Neural cell (in vitro differentiated cells): Measurements from ENCODE around the gene MYNN. TPM values are rescaled to one million over a fixed set of nuclear protein-coding genes. Genes with fewer than 3 reads are reported as not detected.

Experiments used
- H2AFZ ChIP-seq: fragments of 200-600, 300-800 bp; sonication (generic), shearing (Covaris generic); 2 replicates; pipeline ENCODE4 v1.6.0; 2014; ENCODE audit warnings: low read depth, mild to moderate bottlenecking, antibody characterized with exemption, low read length, moderate library complexity
- H3F3A ChIP-seq: fragments of 200-600 bp; shearing (Covaris generic); 2 replicates; pipeline ENCODE4 v1.6.1; 2016; ENCODE audit warnings: mild to moderate bottlenecking, moderate library complexity, mixed read lengths, antibody characterized with exemption, low read length; ENCODE audit not compliant: insufficient read depth, poor library complexity, severe bottlenecking
- H3K27ac ChIP-seq: fragments of 200-600, 300-800 bp; sonication (generic), shearing (Covaris generic); 2 replicates; pipeline ENCODE4 v1.5.1; 2014; ENCODE audit warnings: mild to moderate bottlenecking, low read length, moderate library complexity
- H3K27me3 ChIP-seq: fragments of 300-800, 200-600 bp; sonication (generic), shearing (Covaris generic); 2 replicates; pipeline ENCODE4 v1.6.0; 2014; ENCODE audit warnings: mild to moderate bottlenecking, low read depth, low read length, moderate library complexity; ENCODE audit not compliant: insufficient read depth
- H3K36me3 ChIP-seq: fragments of 300-800, 200-600 bp; sonication (generic), shearing (Covaris generic); 2 replicates; pipeline ENCODE4 v1.5.1; 2014; ENCODE audit warnings: mild to moderate bottlenecking, antibody characterized with exemption, low read length, moderate library complexity; ENCODE audit not compliant: insufficient read depth
- H3K4me2 ChIP-seq: fragments of 300-800, 200-600 bp; sonication (generic), shearing (Covaris generic); 2 replicates; pipeline ENCODE4 v1.6.0; 2014; ENCODE audit warnings: mild to moderate bottlenecking, low read length
- H3K4me3 ChIP-seq: fragments of 300-800, 200-600 bp; sonication (generic), shearing (Covaris generic); 2 replicates; pipeline ENCODE4 v1.5.1; 2014; ENCODE audit warnings: mild to moderate bottlenecking, low read length, moderate library complexity
- H3K79me2 ChIP-seq: fragments of 200-600 bp; shearing (Covaris generic); replicated peaks from 2 replicates; pipeline ENCODE4 v1.6.0; 2014; ENCODE audit warnings: mild to moderate bottlenecking, low read length, moderate library complexity; ENCODE audit not compliant: insufficient read depth
- H3K9ac ChIP-seq: fragments of 300-800, 200-600 bp; sonication (generic), shearing (Covaris generic); 2 replicates; pipeline ENCODE4 v1.6.1; 2016; ENCODE audit warnings: mild to moderate bottlenecking, low read length, mixed read lengths
- H3K9me2 ChIP-seq: fragments of 200-600 bp; shearing (Covaris generic); 2 replicates; pipeline ENCODE4 v1.6.1; 2016; ENCODE audit warnings: mild to moderate bottlenecking, low read length, mixed read lengths; ENCODE audit not compliant: insufficient read depth
- H3K9me3 ChIP-seq: fragments of 200-600, 300-800 bp; sonication (generic), shearing (Covaris generic); 2 replicates; pipeline ENCODE4 v1.6.1; 2016; ENCODE audit warnings: mild to moderate bottlenecking, mixed run types, low read length, moderate library complexity, mixed read lengths
- H4K20me1 ChIP-seq: fragments of 200-600 bp; shearing (Covaris generic); 2 replicates; pipeline ENCODE4 v1.6.1; 2016; ENCODE audit warnings: mild to moderate bottlenecking, mixed run types; ENCODE audit not compliant: insufficient read depth
- EP300 ChIP-seq: fragments of 450-650 bp; conservative IDR thresholded peaks from 2 replicates; pipeline ENCODE4 v1.6.1; 2014; ENCODE audit warnings: antibody characterized with exemption, mild to moderate bottlenecking, moderate library complexity; ENCODE audit not compliant: poor library complexity, severe bottlenecking
- EZH2 ChIP-seq: fragments of 200-600, 300-800 bp; shearing (Covaris generic), sonication (generic); IDR thresholded peaks from 2 replicates; pipeline ENCODE4 v1.6.1; 2014; ENCODE audit warnings: antibody characterized with exemption, low read length, borderline replicate concordance, mild to moderate bottlenecking; ENCODE audit not compliant: insufficient read depth, poor library complexity, severe bottlenecking
- MXI1 ChIP-seq: fragments of 450-650 bp; conservative IDR thresholded peaks from 2 replicates; pipeline ENCODE4 v1.6.1; 2014; ENCODE audit warnings: antibody characterized with exemption, mild to moderate bottlenecking; ENCODE audit not compliant: poor library complexity, severe bottlenecking
- POLR2AphosphoS5 ChIP-seq: IDR thresholded peaks from 2 replicates; pipeline ENCODE4 v1.6.1; 2012
- RAD21 ChIP-seq: fragments of 450-650 bp; conservative IDR thresholded peaks from 2 replicates; pipeline ENCODE4 v1.6.1; 2014; ENCODE audit warnings: antibody characterized with exemption, mild to moderate bottlenecking, moderate library complexity
- SMC3 ChIP-seq: fragments of 450-650 bp; conservative IDR thresholded peaks from 2 replicates; pipeline ENCODE4 v1.6.1; 2014; ENCODE audit warnings: antibody characterized with exemption, mild to moderate bottlenecking, moderate library complexity; ENCODE audit not compliant: poor library complexity
- TAF1 ChIP-seq: IDR thresholded peaks from 2 replicates; pipeline ENCODE4 v1.6.1; 2012; ENCODE audit warnings: low read depth
- polyA plus RNA-seq: library from polyadenylated mRNA; depleted of rRNA; stranded (reverse); fragments of >200 nt; gene quantifications from 2 replicates; pipeline ENCODE4 v1.2.3, GENCODE V29; 2014
- TF ChIP-seq, protein P1 (sequence below): fragments of 450-650 bp; IDR thresholded peaks from 2 replicates; pipeline ENCODE4 v1.5.1; 2014; ENCODE audit warnings: antibody characterized with exemption, mild to moderate bottlenecking, moderate library complexity; ENCODE audit not compliant: poor library complexity, severe bottlenecking
- TF ChIP-seq, protein P2 (sequence below): IDR thresholded peaks from 2 replicates; pipeline ENCODE4 v1.6.1; 2012; ENCODE audit warnings: borderline replicate concordance

MYNN gene
- polyA plus RNA-seq, 1 donor from 2014 or later, result 27.0 TPM

DNA sequence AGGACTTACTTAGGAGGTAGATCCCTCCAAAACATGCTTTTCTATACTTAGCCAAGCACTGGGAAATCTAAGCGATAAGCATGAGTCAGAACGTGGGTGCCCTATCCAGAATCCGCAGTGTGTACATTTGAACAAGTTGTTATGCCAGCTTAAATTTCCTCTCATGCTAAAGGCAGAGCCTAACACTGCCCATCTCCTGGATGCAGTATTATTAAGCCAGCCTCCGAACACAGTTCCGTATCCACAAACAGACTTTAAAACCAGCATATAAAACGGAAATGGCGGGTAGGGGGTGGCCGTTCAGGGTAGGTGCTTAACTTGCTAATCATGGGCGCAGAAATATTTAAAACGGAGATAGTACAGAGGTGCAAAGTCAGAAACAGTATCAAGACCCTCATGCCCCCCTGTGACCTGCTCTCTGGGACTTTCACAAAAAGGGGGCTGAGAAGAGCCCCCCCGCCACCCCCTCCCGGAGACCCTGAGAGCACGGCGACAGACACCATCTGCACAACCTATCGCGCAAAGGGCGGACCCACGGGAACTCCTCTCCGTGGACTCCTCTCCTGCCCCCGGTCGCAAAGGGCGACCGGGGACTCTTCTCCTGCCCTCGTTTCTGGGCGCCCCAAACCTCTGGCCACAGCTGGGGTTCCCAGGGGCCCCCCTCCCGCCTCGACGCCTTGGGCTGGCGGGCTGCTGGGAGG, 38.6 kb downstream of the MYNN start:
- peak overlapping the region; percentile 64 for H3K4me3 ChIP-seq
- H3K79me2 ChIP-seq, result no peaks in the 10 kb centered on the region
- H2AFZ ChIP-seq, result no peak overlapping the region
- TF ChIP-seq RAD21 (no peak), POLR2AphosphoS5 (no peak), TAF1 (no peak), MXI1 (no peak), EP300 (no peak), SMC3 (no peak), EZH2 (no peak)
- TF ChIP-seq, protein P1, sequence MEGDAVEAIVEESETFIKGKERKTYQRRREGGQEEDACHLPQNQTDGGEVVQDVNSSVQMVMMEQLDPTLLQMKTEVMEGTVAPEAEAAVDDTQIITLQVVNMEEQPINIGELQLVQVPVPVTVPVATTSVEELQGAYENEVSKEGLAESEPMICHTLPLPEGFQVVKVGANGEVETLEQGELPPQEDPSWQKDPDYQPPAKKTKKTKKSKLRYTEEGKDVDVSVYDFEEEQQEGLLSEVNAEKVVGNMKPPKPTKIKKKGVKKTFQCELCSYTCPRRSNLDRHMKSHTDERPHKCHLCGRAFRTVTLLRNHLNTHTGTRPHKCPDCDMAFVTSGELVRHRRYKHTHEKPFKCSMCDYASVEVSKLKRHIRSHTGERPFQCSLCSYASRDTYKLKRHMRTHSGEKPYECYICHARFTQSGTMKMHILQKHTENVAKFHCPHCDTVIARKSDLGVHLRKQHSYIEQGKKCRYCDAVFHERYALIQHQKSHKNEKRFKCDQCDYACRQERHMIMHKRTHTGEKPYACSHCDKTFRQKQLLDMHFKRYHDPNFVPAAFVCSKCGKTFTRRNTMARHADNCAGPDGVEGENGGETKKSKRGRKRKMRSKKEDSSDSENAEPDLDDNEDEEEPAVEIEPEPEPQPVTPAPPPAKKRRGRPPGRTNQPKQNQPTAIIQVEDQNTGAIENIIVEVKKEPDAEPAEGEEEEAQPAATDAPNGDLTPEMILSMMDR, result no peak
- TF ChIP-seq, protein P2, sequence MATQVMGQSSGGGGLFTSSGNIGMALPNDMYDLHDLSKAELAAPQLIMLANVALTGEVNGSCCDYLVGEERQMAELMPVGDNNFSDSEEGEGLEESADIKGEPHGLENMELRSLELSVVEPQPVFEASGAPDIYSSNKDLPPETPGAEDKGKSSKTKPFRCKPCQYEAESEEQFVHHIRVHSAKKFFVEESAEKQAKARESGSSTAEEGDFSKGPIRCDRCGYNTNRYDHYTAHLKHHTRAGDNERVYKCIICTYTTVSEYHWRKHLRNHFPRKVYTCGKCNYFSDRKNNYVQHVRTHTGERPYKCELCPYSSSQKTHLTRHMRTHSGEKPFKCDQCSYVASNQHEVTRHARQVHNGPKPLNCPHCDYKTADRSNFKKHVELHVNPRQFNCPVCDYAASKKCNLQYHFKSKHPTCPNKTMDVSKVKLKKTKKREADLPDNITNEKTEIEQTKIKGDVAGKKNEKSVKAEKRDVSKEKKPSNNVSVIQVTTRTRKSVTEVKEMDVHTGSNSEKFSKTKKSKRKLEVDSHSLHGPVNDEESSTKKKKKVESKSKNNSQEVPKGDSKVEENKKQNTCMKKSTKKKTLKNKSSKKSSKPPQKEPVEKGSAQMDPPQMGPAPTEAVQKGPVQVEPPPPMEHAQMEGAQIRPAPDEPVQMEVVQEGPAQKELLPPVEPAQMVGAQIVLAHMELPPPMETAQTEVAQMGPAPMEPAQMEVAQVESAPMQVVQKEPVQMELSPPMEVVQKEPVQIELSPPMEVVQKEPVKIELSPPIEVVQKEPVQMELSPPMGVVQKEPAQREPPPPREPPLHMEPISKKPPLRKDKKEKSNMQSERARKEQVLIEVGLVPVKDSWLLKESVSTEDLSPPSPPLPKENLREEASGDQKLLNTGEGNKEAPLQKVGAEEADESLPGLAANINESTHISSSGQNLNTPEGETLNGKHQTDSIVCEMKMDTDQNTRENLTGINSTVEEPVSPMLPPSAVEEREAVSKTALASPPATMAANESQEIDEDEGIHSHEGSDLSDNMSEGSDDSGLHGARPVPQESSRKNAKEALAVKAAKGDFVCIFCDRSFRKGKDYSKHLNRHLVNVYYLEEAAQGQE, result no peak
- H3F3A ChIP-seq, result no peaks in the 10 kb centered on the region
- no peaks in the 10 kb centered on the region for H4K20me1 ChIP-seq
- H3K4me2 ChIP-seq, result no peak overlapping the region
- H3K9ac ChIP-seq, result peak overlapping the region; percentile 55
- no peaks in the 10 kb centered on the region for H3K9me2 ChIP-seq
- no peak overlapping the region for H3K27ac ChIP-seq
- no peaks in the 10 kb centered on the region for H3K27me3 ChIP-seq
- no peaks in the 10 kb centered on the region for H3K9me3 ChIP-seq
- H3K36me3 ChIP-seq, result no peaks in the 10 kb centered on the region

DNA sequence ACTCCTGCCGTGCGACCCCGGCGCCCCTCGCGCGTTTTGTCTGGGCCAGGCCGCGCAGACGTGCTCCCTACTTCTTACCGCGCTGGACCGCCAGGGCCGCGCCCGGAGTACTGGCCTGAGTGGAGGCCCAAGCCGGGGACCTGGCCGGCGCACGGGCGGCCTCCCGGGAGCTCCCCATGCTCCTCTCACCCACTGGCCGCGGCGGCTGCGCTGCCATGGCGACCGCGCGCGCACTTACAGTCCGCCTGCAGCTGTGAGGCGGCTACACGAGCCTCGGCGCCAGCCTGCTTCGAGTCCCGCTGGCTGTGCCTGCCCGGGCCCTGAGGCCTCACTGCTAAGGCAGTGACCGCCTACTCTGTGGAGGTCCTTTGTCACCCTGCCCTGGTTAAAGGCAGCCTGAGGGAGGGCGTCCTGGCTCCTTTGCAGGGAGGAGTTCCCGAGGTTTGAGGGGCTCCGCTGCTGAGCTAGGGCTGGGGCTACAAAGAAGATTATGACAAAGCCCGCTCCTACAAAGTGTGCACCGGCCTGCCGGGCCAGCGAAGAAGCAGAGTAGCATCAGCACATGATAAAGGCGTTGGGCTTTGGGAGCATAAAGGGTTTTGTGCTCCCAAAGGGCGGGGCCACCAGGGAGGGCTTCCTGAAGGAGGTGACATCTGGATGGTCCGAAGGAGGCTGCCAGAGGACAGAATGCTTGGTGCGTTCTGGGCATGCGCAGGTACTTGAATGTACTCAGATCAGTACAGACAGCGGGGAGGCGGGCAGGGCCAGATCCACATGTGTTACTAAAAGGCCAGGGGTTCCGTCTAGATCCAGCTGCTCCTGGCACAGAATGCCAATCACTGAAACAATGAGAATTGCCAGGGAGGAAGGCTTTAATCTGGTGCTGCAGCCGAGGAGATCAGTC, 39.4 kb downstream of the MYNN start, which contains the start of the genes LRRC34 and LRRIQ4:
Gene LRRC34 (minus strand): TSS at position 573 of the 904 bp plus-strand sequence. CDS start 356 bp downstream, at position 217.
Gene LRRIQ4 (plus strand): TSS at position 539 of the 904 bp plus-strand sequence. CDS start 9,052 bp downstream, outside the sequence.
- Histone ChIP-seq H3K79me2 (no peaks in the 10 kb centered on the region), H3K4me2 (no peak within 1 kb of the TSS), H3K9me2 (no peaks in the 10 kb centered on the region), H4K20me1 (no peaks in the 10 kb centered on the region), H3K27me3 (no peaks in the 10 kb centered on the region), H3K36me3 (no peaks in the 10 kb centered on the region), H3K27ac (no peak within 1 kb of the TSS), H2AFZ (peak within 1 kb of the TSS; percentile 27), H3K4me3 (peak within 1 kb of the TSS; percentile 64), H3K9ac (peak within 1 kb of the TSS; percentile 55), H3K9me3 (no peaks in the 10 kb centered on the region), H3F3A (no peaks in the 10 kb centered on the region)
- no peak for TF ChIP-seq MXI1
- TF ChIP-seq TAF1, result no peak
- TF ChIP-seq SMC3, result no peak
- TF ChIP-seq POLR2AphosphoS5, result no peak
- TF ChIP-seq EZH2, result no peak
- TF ChIP-seq, protein P2, result no peak
- no peak for TF ChIP-seq RAD21
- TF ChIP-seq EP300, result no peak
- TF ChIP-seq, protein P1, result no peak
